Heart left ventricle (tissue), 16 donors: Measurements from ENCODE around the gene HRG. TPM values are rescaled to one million over a fixed set of nuclear protein-coding genes. Genes with fewer than 3 reads are reported as not detected.
"Not testable (repeated sequence)": the region's sequence is repeated elsewhere in the genome, so short reads cannot be mapped to it uniquely, and the experiment has no call there.

Experiments used
- ATAC-seq, 4 donors: fragments of 200-7000 bp; cut with Tn5 transposase; one replicate each; pipeline ENCODE4 v1.9.1; 2020 to 2022; ENCODE audit warnings: moderate library complexity in 4 of 4, mild to moderate bottlenecking in 3 of 4, moderate number of reproducible peaks in 1 of 4
- DNase-seq, 5 donors: peaks; one replicate each; pipeline ENCODE4 v3.0.0-alpha.2; 2020
- H3K27ac ChIP-seq, 12 donors: fragments of 200-600 bp; sonication (generic) in 4 of 12; one replicate each; pipeline versions ENCODE4 v1.5.0 to v1.8.0; 2016 to 2022; ENCODE audit warnings: mild to moderate bottlenecking in 2 of 12
- H3K27me3 ChIP-seq, 9 donors: fragments of 200-600 bp; sonication (generic) in 2 of 9; one replicate each; pipeline versions ENCODE4 v1.5.1 to v1.8.0; 2016 to 2022; ENCODE audit warnings: mild to moderate bottlenecking in 3 of 9
- H3K36me3 ChIP-seq, 9 donors: fragments of 200-600 bp; sonication (generic) in 2 of 9; one replicate each; pipeline versions ENCODE4 v1.5.0 to v1.8.0; 2018 to 2022; ENCODE audit warnings: mild to moderate bottlenecking in 2 of 9
- H3K4me1 ChIP-seq, 12 donors: fragments of 200-600 bp; sonication (generic) in 4 of 12; one replicate each; pipeline versions ENCODE4 v1.5.0 to v1.8.0; 2016 to 2022; ENCODE audit warnings: mild to moderate bottlenecking in 3 of 12
- H3K4me3 ChIP-seq, 12 donors: fragments of 200-600 bp; sonication (generic) in 4 of 12; one replicate each; pipeline versions ENCODE4 v1.5.0 to v1.8.0; 2017 to 2022; ENCODE audit warnings: mild to moderate bottlenecking in 9 of 12, moderate library complexity in 4 of 12
- H3K9me3 ChIP-seq, 12 donors: fragments of 200-600 bp; sonication (generic) in 4 of 12; one replicate each; pipeline versions ENCODE4 v1.5.0 to v1.8.0; 2016 to 2022; ENCODE audit warnings: mild to moderate bottlenecking in 1 of 12
- POLR2A ChIP-seq, 2 donors: fragments of 450-650 bp; IDR thresholded peaks; one replicate each; pipeline ENCODE4 v1.6.1; 2017; ENCODE audit warnings: antibody characterized with exemption in 2 of 2, mild to moderate bottlenecking in 2 of 2, moderate library complexity in 2 of 2
- WGBS, 4 donors: extraction: QIAGEN DNeasy Blood & Tissue Kit in 2 of 4; methylation state at CpG; one replicate each; pipeline versions ENCODE4 v1.1.5 to v1.1.7; 2013 to 2018; 5-methylcytosine and 5-hydroxymethylcytosine counted together
- intact Hi-C, 10 donors: fragments of 100-400 bp; cut with DNase I; formaldehyde crosslinking; loops; one replicate each; pipeline versions ENCODE4 v1.11.1 to v1.14.2; 2022
- polyA plus RNA-seq, 2 donors: library from polyadenylated mRNA; stranded (reverse); fragments of 200-250 nt; gene quantifications; one replicate each; pipeline ENCODE4 v1.2.3, GENCODE V29; 2013
- total RNA-seq, 9 donors: library from RNA; depleted of rRNA in 2 of 9; stranded (reverse); fragments of >200 nt in 2 of 9; fragmentation: NEBNext Ultra II Directional in 3 of 9; extraction: Animal tissue kit (Norgen Biotek cat#: 25700) in 3 of 9; gene quantifications; one replicate each; pipeline versions ENCODE4 v1.1.0 to v1.2.4, GENCODE V29; 2016 to 2023
- TF ChIP-seq, protein P1 (sequence below), 12 donors: fragments of 200-600 bp; sonication (generic) in 4 of 12; IDR thresholded peaks; one replicate each; pipeline versions ENCODE4 v1.5.0 to v1.8.0; 2018 to 2022; ENCODE audit warnings: antibody characterized with exemption in 12 of 12, mild to moderate bottlenecking in 5 of 12
- donor health status: ischemic (EF 13 %, LVEDD 7.1; RV severe dilation, severe dysfunction).
- donor health status: healthy with polysubstance abuse.
- donor health status: DM: no; HTN: yes; CAD: no.
- donor health status: DM: no; HTN: no; CAD: no.
- donor health status: ischemic (EF 25% LVEDD 6.9; RV normal size, moderate dysfunction).
- donor health status: ischemic (EF 25% LVEDD 5.7; RV mildly dilated, moderate dysfunction).
- donor health status: healthy.
- donor health status: DM: yes; HTN: yes; CAD: no.
- donor health status: ischemic (EF 35%, LVEDD 5.7; RV mildly dilated, moderate dysfunction).
- donor health status: nonischemic (EF 11% LVEDD 7.7; RV severe dilation, severe dysfunction).
- donor health status: DM: yes; HTN: yes; CAD: no.
- donor health status: PGD.
- donor health status: ischemic (EF 29% LVEDD 5.4; RV normal size, mild dysfunction).
- donor health status: nonischemic (EF 23%, LVEDD 6.1; RV moderate dilation, normal function).

Gene HRG
- total and polyA plus RNA-seq, 11 donors = 0.04 TPM; not detected in 10

DNA sequence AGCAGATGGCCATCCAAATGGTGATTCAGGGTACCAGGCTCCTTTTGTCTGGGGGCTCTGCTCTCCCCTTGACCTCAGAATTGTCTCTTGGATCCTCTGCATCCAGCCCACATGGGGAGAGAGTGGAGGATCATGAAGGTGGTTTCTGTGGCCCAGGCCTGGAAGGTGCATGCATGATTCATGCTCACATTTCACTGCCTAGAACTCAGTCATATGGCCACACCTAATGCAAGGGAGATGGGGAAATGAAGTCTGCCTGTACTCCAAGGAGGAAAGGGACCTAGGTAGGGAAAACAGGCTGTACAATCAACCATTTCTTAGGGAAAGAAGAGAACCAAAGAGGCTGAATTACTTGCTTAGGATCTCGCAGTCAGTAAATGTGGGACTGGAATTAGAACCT is 15.1 kb downstream of the HRG start:
- Histone ChIP-seq H3K4me3 (no peak overlapping the region), H3K27me3 (peaks cover 0 to 11% (median 0%) of the 10 kb centered on the region in 9 donors), H3K9me3 (peaks cover 0 to 4% (median 0%) of the 10 kb centered on the region in 12 donors), H3K36me3 (no peaks in the 10 kb centered on the region), H3K27ac (no peak overlapping the region), H3K4me1 (no peaks in the 10 kb centered on the region)
- 95 to 100% (median 96%) methylated on average over 1 of the region's 1 CpG for WGBS, 4 donors
- ATAC-seq (no peak), DNase-seq (no peak)
- TF ChIP-seq, protein P1, sequence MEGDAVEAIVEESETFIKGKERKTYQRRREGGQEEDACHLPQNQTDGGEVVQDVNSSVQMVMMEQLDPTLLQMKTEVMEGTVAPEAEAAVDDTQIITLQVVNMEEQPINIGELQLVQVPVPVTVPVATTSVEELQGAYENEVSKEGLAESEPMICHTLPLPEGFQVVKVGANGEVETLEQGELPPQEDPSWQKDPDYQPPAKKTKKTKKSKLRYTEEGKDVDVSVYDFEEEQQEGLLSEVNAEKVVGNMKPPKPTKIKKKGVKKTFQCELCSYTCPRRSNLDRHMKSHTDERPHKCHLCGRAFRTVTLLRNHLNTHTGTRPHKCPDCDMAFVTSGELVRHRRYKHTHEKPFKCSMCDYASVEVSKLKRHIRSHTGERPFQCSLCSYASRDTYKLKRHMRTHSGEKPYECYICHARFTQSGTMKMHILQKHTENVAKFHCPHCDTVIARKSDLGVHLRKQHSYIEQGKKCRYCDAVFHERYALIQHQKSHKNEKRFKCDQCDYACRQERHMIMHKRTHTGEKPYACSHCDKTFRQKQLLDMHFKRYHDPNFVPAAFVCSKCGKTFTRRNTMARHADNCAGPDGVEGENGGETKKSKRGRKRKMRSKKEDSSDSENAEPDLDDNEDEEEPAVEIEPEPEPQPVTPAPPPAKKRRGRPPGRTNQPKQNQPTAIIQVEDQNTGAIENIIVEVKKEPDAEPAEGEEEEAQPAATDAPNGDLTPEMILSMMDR (IDR thresholded peaks at IDR 0.05) = no peak
- TF ChIP-seq POLR2A (IDR thresholded peaks at IDR 0.05) = no peak
- intact Hi-C loops = no loop called here

DNA sequence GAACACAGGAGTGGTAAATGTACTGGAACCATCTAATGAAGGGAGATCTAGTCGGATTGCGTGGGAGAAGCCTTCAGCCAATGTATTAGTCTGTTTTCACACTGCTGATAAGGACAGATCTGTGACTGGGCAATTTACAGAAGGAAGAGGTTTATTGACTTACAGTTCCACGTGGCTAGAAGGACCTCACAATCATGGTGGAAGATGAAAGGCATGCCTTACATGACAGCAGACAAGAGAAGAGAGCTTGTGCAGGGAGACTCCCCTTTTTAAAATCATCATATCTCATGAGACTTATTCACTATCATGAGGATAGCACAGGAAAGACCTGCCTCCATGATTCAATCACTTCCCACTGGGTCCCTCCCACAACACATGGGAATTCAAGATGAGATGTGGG is 17.0 kb downstream of the HRG start:
- Histone ChIP-seq H3K27me3 (peaks cover 0 to 8% (median 0%) of the 10 kb centered on the region in 9 donors), H3K4me1 (no peaks in the 10 kb centered on the region), H3K4me3 (no peak overlapping the region), H3K36me3 (no peaks in the 10 kb centered on the region), H3K27ac (no peak overlapping the region), H3K9me3 (peaks cover 0 to 4% (median 0%) of the 10 kb centered on the region in 12 donors)
- DNase-seq (no peak), ATAC-seq (no peak)
- TF ChIP-seq POLR2A (IDR thresholded peaks at IDR 0.05) = no peak
- TF ChIP-seq, protein P1 (IDR thresholded peaks at IDR 0.05) = no peak
- intact Hi-C loops = no loop called here
- WGBS, 4 donors = 56 to 74% (median 63%) methylated on average over 3 of the region's 3 CpGs

DNA sequence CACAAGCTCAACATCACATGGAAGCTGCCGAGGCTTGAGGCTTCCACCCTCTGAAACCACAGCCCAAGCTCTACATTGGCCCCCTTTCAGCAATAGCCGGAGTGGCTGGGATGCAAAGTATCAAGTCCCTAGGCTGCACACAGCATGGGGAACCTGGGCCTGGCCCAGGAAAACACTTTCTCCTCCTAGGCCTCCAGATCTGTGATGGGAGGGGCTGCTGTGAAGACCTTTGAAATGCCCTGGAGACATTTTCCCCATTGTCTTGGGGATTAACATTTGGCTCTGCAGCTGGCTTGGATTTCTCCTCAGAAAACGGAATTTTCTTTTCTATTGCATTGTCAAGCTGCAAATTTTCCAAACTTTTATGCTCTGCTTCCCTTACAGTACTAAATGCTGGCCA is 18.2 kb downstream of the HRG start:
- Histone ChIP-seq H3K4me1 (no peaks in the 10 kb centered on the region), H3K9me3 (peaks cover 0 to 4% (median 0%) of the 10 kb centered on the region in 12 donors), H3K36me3 (no peaks in the 10 kb centered on the region), H3K27me3 (peaks cover 0 to 8% (median 0%) of the 10 kb centered on the region in 9 donors), H3K4me3 (no peak overlapping the region), H3K27ac (no peak overlapping the region)
- no peak for TF ChIP-seq POLR2A (IDR thresholded peaks at IDR 0.05)
- TF ChIP-seq, protein P1 (IDR thresholded peaks at IDR 0.05) = no peak
- ATAC-seq (no peak), DNase-seq (no peak)
- WGBS, 4 donors = 59 to 77% (median 72%) methylated on average over 3 of the region's 3 CpGs
- intact Hi-C loops = no loop called here

DNA sequence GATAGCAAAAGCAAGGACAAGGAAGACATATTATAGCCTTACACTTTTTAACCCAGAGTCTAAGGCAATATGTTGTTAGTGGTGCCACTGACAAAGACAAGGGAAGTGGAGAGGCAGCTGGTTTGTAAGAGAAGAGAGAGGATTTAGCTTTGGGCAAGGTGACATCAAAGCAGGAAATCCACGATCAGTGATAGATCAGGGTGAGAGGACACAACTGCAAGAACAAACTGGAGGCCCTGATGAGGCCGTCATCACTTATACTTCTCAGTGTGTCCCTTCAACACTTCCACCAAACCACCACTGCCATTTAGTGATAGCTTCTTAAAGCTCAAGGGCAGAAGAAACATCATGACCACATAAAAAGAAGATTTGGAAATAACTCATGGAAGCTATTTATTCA is 20.7 kb downstream of the HRG start:
- intact Hi-C loops = not testable (repeated sequence)
- 68 to 74% (median 71%) methylated on average over 2 of the region's 2 CpGs for WGBS, 4 donors

DNA sequence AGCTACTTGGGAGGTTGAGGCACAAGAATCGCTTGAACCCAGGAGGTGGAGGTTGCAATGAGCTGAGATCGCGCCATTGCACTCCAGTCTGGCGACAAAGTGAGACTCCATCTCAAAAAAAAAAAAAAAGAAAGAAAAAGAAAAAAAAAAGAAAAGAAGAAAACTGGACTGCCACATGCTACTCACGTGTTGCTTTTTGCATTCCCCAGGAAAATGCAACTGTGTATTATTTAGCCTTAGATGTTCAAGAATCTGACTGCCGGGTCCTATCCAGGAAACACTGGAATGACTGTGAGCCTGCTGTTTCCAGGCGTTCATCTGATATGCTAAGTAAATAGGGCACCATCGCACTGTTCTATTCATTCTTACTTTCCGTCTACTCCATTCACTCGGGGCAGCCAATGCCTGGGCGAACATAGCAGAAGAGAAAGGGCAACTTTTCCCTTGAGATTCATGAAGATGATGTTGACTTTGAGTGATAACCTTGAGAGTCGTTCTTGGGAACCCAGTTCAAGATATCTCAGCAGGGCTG is 21.4 kb downstream of the HRG start:
- WGBS, 4 donors = 68 to 79% (median 75%) methylated on average over 12 of the region's 12 CpGs
- no peak for ATAC-seq
- H3K27me3 ChIP-seq = peaks cover 0 to 4% (median 0%) of the 10 kb centered on the region in 9 donors
- no peak for DNase-seq
- peaks cover 0 to 2% (median 0%) of the 10 kb centered on the region in 12 donors for H3K4me1 ChIP-seq
- intact Hi-C loops = no loop called here
- no peak overlapping the region for H3K4me3 ChIP-seq
- no peaks in the 10 kb centered on the region for H3K36me3 ChIP-seq
- peaks cover 0 to 4% (median 0%) of the 10 kb centered on the region in 12 donors for H3K9me3 ChIP-seq
- H3K27ac ChIP-seq = no peak overlapping the region
- TF ChIP-seq POLR2A (IDR thresholded peaks at IDR 0.05) = no peak
- TF ChIP-seq, protein P1 (IDR thresholded peaks at IDR 0.05) = no peak

More for the DNA sequence above, 20.7 kb downstream of the HRG start:
- not testable (repeated sequence) for H3K9me3 ChIP-seq, H3K27me3 ChIP-seq, H3K36me3 ChIP-seq, DNase-seq, H3K27ac ChIP-seq, H3K4me3 ChIP-seq, ATAC-seq, H3K4me1 ChIP-seq

DNA sequence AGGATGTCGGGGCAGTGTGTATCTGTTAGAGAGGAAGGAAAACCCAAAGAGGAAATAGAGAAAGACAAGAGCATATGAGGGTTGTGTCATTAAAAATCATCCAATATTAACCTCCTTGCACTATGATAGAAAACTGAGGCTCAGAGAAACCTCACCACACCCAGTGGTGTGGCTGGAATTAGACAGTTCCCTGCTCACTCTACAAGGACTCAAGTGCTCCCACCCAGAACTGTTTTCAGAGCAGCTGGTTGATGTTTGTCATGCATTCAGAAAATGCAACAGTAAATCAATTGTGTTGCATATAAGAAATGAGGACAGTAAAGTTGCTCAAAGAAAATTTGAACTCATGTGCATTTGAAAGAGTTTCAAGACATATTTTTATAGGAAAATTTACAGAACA is 24.5 kb downstream of the HRG start:
- H3K9me3 ChIP-seq, H3K36me3 ChIP-seq, H3K27me3 ChIP-seq, H3K4me3 ChIP-seq, H3K27ac ChIP-seq, intact Hi-C loops, DNase-seq, ATAC-seq: not testable (repeated sequence)
- WGBS, 4 donors = 75 to 87% (median 82%) methylated on average over 1 of the region's 1 CpG
- H3K4me1 ChIP-seq = peaks cover 0 to 13% (median 0%) of the 10 kb centered on the region in 12 donors
